Measurements from ENCODE around the gene MESP2. TPM values are rescaled to one million over a fixed set of nuclear protein-coding genes. Genes with fewer than 3 reads are reported as not detected.

The MESP2 gene
- total and polyA plus RNA-seq, 4 donors: 0.03 TPM; not detected in 3

- TF ChIP-seq TAF1 (conservative IDR thresholded peaks at IDR 0.05) (no peak), SP1 (IDR thresholded peaks at IDR 0.05) (no peak), NR2F2 (IDR thresholded peaks at IDR 0.05) (no peak), HNF4A (conservative IDR thresholded peaks at IDR 0.05) (no peak), YY1 (IDR thresholded peaks at IDR 0.05) (no peak), RAD21 (IDR thresholded peaks at IDR 0.05) (no peak), MAX (IDR thresholded peaks at IDR 0.05) (no peak), HNF4G (IDR thresholded peaks at IDR 0.05) (no peak), GABPA (IDR thresholded peaks at IDR 0.05 in 1 of 2, conservative IDR thresholded peaks at IDR 0.05 in 1 of 2) (no peak), RXRA (IDR thresholded peaks at IDR 0.05) (no peak), FOXA2 (IDR thresholded peaks at IDR 0.05) (no peak), FOXA1 (IDR thresholded peaks at IDR 0.05) (no peak), EGR1 (IDR thresholded peaks at IDR 0.05; ENCODE audit: low read depth in 2 of 2) (no peak), REST (IDR thresholded peaks at IDR 0.05) (no peak), JUND (IDR thresholded peaks at IDR 0.05) (no peak)
- TF ChIP-seq, protein P1, sequence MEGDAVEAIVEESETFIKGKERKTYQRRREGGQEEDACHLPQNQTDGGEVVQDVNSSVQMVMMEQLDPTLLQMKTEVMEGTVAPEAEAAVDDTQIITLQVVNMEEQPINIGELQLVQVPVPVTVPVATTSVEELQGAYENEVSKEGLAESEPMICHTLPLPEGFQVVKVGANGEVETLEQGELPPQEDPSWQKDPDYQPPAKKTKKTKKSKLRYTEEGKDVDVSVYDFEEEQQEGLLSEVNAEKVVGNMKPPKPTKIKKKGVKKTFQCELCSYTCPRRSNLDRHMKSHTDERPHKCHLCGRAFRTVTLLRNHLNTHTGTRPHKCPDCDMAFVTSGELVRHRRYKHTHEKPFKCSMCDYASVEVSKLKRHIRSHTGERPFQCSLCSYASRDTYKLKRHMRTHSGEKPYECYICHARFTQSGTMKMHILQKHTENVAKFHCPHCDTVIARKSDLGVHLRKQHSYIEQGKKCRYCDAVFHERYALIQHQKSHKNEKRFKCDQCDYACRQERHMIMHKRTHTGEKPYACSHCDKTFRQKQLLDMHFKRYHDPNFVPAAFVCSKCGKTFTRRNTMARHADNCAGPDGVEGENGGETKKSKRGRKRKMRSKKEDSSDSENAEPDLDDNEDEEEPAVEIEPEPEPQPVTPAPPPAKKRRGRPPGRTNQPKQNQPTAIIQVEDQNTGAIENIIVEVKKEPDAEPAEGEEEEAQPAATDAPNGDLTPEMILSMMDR (IDR thresholded peaks at IDR 0.05; ENCODE audit: low read depth, low read length, missing input control): no peak
- TF ChIP-seq, protein P2, sequence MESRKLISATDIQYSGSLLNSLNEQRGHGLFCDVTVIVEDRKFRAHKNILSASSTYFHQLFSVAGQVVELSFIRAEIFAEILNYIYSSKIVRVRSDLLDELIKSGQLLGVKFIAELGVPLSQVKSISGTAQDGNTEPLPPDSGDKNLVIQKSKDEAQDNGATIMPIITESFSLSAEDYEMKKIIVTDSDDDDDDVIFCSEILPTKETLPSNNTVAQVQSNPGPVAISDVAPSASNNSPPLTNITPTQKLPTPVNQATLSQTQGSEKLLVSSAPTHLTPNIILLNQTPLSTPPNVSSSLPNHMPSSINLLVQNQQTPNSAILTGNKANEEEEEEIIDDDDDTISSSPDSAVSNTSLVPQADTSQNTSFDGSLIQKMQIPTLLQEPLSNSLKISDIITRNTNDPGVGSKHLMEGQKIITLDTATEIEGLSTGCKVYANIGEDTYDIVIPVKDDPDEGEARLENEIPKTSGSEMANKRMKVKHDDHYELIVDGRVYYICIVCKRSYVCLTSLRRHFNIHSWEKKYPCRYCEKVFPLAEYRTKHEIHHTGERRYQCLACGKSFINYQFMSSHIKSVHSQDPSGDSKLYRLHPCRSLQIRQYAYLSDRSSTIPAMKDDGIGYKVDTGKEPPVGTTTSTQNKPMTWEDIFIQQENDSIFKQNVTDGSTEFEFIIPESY (IDR thresholded peaks at IDR 0.05): no peak
- TF ChIP-seq, protein P3, sequence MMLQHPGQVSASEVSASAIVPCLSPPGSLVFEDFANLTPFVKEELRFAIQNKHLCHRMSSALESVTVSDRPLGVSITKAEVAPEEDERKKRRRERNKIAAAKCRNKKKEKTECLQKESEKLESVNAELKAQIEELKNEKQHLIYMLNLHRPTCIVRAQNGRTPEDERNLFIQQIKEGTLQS (IDR thresholded peaks at IDR 0.05): no peak
- WGBS: 92% methylated on average over 5 of the region's 5 CpGs
- no peaks in the 10 kb centered on the region for H3K9me3 ChIP-seq (ENCODE audit: control insufficient read depth in 4 of 4, low read length in 3 of 4)
- H3K4me3 ChIP-seq (ENCODE audit: low read depth in 1 of 3, low read length in 3 of 3): no peak overlapping the region
- H3K4me1 ChIP-seq (ENCODE audit: control insufficient read depth in 4 of 4, insufficient read depth in 4 of 4, low read length in 3 of 4): peaks cover 0 to 17% (median 6%) of the 10 kb centered on the region in 4 donors
- no peaks in the 10 kb centered on the region for H3K36me3 ChIP-seq (ENCODE audit: control insufficient read depth in 4 of 4, insufficient read depth in 3 of 4, low read depth in 1 of 4, low read length in 3 of 4)
- no peak overlapping the region for H3K27ac ChIP-seq (ENCODE audit: low read depth in 1 of 2, low read length in 2 of 2)
- no peaks in the 10 kb centered on the region for H3K27me3 ChIP-seq (ENCODE audit: control insufficient read depth in 4 of 4, insufficient read depth in 4 of 4, low read length in 3 of 4)
- no peak overlapping the region for H3K9ac ChIP-seq (ENCODE audit: low read depth in 1 of 2, low read length in 2 of 2)
- no peak for DNase-seq (ENCODE audit: low spot score)
These were observed 24.4 kb upstream of the MESP2 start for GRCh38 chr15:89751748-89752147.

All from liver (tissue), 9 donors.